ENCODE measurements around the gene OTOG.

The OTOG gene

DNA sequence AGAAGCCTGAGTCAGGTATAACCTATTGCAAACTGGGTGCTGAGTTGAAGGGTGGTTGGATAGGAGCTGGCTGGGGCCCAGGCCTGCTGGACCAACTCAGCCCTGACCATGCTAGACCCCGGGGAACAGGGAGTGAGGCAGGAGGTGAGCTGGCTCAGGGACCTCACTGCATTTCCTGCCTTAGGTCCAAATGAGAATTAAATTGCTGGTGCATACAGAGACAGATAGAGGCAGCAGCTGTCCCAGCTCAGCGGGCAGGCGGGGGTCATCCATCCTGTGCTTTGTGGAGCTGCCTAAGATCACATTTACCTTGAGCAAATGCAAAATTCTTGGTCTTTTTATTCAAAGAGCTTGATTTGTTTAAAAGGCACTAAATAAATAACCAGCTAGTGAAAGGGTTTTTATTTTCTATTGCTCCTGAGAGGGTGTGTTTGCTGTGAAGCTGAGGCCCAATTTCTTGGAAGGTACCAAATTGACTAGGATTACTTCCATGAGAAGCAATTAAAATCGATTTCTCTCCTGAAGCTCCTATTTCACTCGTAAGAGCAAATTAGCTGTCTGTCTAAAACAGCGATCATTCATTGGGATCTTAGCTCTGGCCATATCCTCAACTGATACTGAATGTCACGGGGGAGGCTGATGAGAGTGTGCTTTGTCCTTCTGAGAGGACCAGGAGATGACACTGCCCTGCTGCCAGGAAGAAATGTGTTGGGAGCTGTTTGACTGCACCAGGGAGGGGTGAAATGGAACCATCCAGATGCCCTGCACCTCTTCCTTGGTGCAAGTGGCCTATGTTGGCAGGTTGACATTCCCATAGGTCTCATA is 27.8 kb upstream of the OTOG start:
- no peak for DNase-seq

DNA sequence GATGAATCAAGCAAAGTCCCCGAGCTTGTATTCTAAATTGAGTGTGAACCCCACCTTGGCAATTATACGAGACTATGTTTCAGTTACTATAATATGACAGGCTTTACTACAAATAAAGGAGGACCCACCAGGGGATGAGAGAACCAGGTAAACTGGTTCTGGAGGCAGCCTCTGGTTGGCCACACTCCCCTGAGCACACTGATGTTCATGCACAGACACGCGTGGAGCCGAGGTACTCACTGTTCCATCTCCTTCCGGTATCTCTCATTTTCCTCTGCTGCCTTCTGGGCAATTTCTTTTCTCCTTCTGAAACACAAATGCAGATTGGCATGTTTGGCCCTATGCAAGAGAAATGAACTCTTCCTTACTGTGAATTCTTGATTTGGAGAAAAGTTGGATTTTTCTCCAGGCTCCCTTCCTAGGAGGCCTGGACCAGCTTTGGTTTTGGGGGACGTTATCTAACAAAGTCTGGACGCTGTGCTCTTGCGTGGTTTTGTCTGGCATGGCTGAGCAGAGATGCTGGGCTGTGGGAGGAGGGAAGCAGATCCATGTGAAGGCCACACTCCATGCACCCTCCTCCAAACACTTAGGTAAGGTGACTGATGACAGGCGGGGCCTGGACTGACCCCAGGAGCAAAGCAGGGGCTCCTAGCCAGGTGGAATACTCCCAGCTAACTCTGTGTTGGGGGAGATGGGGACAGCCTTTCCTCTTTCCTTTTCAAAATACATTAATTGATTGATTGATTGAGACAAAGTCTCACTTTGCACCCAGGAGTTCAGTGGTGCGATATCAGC is 25.8 kb upstream of the OTOG start:
- DNase-seq = no peak

DNA sequence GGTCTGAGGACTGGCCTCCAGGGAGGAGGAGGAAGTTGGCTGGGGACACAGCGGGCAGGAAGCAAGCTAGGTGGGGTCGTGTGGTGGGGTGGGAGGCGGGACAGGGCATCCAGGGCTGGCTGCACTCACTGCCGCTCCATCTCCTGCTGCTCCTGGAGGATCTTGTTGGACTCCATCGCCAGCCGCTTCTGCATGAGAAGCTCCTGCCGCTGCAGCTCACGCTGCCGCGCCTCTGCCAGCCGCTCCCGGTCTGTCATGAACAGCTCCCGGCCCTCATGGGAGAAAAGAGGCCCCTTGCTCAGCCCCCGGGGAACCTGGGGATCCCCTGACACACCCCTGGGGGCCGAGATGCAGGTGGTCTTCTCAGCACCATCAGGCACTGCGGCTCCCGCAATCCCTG is 24.4 kb upstream of the OTOG start:
- no peak for DNase-seq

DNA sequence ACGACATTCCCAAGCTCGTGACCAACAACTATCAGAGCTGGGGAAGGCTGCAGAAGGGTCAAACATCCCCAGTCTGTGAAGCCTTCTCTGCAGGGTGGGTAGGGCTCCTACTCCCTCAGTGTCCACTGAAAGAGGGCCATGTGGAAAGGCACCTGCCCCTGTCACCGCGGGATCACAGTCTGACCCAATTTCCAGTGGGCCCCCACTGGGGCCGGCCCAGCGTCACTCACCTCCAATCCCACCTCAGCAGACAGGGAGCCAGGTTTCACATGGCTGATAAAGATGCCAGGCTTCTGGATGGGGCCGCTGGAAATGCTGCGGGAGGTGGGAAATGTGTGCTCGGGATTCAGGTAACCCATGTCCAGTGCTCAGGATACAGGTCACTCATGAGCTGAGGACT is 22.8 kb upstream of the OTOG start:
- no peak for DNase-seq

DNA sequence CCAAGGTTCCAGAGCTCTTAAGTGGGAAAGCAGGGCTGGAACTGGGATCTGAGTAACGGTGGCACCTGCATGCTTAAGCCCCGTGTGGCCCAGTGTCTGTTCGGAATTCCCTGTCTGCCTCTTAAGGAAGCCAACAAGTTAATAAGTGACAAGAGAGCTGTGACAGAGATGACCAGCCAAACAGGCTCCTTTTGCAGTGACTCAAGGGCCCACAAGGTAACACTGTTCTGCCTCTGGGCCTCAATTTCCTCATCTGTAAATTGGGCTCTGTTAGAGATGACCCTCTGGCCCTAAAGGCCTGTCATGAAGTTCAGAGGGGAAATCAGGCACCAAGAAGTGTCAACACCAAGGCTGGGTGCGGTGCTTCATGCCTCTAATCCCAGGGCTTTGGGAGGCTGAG is 21.5 kb upstream of the OTOG start:
- DNase-seq = no peak

DNA sequence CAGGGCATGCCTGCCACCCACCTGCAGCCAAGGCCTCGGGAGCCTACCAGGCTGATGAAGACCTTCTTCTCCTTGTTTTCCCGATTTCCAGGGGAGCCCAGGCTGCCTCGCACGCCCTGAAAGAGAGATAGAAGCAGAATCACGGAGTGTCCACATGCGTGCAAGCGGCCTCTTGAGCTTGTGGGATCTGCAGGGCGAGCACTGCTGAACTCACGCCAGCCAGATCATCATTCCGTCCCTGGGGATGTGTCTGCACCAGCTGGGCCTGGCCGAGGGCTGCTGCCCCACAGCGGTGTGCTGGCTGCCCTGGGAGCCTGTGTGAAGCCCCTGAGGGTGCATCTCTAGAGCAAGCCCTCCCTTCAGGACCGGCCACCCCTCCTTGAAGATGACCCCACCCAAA is 20.7 kb upstream of the OTOG start:
- DNase-seq = no peak

DNA sequence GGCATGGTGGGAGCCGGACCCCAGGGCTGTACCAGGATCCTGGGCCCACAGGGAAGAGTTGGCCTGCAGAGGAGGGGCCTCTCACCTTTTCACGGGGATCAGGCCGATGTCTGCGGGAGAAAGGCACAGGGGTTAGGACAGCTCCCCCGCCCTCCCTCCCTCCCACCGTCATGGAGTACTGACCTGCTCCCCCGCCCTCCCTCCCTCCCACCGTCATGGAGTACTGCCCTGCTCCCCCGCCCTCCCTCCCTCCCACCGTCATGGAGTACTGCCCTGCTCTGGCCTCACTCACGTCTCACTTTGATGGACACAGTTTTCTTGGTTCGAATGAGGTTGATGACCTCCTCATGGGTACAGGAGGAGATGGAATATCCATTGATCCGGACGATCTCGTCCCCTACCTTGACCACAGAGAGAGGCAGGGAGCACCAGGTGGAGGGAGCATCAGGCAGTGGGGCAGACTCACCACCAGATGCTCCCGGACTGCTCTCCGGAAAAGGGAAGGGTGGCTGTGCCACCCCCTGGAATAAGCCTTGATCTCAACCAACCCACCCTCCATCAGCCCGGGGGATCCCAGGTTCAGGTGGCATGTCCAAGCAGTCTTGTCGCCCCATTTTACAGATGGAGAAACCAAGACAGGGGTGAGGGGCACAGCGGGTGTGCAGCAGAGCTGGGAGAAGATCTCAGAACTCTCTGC is 20.0 kb upstream of the OTOG start:
- no peak for DNase-seq

DNA sequence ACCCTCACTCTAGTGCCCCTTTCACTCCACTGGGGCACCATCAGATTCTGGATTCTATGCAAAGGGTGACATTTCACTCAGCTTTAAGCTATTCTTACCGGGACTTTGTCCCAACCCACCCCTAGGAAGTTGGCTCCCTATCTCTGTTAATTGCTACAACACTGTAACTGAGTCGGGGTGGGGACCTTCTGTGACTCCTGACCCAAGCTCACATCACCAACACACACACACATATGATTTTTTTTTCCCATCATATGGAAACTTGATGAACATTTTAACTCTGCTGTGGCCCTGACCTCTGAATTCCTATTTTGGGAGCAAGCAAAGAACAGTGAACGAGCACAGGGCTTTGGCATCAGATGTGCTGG is 19.4 kb upstream of the OTOG start:
- no peak for DNase-seq

DNA sequence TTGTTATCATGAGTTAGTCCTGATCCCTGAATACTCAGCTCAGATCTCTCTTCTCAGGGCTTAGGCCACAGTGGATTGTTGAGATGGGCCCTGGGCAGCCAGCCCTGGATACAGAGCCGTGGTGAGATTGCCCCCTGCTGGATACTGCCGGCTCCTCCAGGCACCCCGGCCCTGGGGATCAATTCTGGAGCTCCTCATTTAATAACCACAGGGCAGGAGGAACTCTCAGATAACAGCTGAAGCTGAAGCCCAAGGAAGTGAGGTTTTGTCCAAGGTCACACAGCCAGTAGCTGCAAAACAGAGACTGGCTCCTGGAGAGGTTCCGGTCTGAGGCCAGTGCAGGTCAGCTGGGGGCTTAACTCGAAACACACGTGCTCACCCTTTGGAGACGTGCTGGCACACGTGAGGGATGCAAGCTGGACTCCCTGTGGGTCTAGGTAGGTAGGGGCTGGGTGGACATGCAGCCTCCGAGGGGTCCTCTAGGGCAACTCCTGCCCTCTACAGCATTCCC is 18.8 kb upstream of the OTOG start:
- peak; percentile 46 for DNase-seq

DNA sequence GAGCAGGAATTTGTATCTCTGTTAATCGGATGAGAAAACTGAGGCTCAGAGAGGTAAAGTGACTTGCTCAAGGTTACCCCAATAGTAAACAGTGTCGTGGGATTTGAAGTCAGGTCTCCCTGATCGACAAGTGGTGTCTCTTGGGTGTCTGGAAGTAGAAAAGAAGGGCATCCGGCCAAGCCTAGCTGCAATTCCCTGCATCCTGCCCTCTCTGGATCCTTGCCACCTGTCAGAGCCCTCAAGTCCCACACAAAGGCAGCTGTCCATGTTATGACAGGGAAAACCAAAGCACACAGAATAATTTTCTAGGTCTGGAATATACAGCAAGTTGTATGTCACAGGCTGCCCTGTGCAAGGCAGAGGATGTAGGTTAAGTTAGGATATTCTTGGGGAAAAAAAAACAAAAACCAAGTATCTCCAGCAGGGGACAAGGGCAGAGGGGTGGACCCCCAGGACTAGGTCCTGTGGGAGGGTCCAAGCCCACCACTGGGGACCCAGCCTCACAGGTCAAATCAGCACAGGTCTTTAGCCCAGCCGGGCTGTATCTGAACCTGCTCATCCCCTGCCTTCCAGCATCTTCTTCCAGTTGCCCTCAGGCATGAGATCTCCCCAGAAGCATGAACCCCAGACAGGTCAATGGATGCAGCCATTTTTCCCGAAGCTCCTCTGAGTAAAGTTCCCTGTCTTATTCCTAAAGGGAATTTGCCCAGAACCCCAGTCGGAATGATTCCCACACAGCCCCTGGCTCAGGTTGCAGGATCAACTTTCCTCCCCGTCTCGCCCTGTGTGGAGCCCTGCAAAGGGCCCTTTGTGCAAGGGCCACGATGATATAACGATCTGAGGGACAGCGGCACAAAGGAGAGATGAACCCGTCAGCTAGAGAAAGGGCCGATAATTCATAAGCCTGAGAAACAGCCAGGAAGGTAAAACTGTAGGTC is 17.9 kb upstream of the OTOG start:
- no peak for DNase-seq

DNA sequence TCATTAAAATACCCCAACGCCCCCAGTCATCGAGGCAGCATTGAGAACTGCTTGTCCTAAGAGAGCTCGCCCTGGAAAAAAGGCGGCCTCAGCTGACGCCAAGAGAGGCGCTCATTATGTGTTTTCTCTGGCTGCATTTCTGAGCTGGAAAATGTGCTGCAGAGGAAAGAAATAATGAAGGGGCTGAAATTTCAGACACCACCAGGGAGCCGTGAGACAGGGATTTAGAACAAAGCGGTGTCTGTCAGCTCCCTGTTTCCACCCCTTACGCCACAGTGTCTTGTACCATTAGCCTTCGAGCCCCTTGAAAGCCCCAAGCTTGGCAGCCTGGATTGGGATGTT is 17.2 kb upstream of the OTOG start:
- no peak for DNase-seq

DNA sequence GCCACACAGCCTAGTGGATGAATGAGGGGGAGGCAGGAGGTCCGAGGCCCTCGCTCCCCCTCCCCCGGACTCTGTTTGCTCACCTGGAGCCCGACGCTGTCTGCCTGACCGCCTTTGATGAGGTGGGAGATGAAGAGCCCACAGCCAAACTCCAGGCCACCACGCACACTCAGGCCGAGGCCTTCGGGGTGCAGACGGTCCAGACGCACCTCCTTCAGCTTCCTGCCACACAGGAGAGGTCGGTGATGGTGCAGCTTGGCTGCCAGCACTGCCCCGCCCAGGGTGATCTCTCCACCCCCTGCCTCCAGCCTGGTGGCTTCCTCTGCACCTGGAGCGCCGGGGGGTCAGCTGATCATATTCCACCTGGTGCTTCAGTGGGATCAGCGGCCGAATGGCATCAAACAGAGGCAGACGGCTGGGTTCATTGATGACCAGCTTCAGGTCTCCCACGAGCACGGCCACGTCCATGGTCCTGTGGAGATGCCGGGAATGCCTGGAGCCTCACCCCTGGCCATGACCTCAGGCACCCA is 15.9 kb upstream of the OTOG start:
- no peak for DNase-seq

DNA sequence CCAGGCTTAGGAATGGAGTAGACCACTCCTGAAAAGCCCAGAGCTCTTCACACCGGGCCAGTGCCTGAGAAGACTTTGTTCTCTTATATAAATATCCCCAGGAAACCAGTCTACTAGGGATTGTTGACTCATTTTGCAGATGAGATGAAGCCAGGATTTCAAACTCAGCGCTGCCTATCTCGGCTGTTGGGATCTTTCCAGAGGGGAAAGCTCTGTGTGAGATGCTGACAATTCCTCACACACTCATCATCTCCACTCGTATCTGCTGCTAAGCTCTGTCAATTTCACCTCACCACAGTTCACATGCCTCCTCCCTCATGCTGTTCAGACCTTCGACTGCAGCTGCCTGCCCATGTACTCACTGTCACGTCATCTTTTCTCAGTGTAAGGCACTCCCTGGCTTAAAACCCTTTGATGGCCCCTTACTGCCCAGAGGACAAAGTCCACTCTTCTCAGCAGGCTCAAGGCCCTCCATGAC is 15.4 kb upstream of the OTOG start:
- DNase-seq = no peak

DNA sequence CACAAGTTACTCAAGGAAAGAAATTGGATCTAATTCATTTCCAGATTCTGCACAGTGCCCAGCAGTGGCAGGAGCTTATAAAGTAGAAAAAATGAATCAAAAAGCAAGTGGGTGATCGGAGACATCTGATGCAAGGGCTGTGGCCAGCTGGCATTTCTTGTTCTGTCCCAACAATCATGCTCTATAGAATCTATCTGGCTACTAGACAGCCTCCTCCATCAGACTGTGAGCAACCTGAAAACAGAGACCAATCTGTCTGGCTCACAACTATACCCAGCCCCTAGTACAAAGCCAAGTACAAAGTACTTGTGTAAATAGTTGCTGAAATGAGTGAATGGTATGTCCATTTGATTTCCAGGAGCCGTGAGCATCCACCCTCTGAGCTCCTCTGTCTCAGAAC is 14.3 kb upstream of the OTOG start:
- no peak for DNase-seq

DNA sequence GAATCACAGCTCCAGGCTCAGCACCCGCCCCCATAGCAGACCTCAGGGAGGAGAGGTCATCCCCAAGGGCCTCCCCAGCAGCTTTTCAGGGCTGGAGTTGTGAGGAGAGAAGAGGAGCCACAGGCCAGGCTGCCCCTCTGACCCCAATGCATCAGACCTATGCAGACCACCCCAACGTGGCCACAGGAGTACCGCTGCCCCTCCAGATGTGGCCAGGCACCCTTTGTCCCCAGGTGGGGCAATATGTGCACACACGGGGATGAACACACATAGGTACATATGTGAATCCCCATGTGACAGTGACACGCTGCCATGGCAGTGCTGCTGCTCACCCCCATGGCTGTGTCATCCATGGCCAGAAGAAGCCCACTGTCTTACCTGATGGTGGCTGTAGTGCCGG is 13.7 kb upstream of the OTOG start:
- DNase-seq = no peak

DNA sequence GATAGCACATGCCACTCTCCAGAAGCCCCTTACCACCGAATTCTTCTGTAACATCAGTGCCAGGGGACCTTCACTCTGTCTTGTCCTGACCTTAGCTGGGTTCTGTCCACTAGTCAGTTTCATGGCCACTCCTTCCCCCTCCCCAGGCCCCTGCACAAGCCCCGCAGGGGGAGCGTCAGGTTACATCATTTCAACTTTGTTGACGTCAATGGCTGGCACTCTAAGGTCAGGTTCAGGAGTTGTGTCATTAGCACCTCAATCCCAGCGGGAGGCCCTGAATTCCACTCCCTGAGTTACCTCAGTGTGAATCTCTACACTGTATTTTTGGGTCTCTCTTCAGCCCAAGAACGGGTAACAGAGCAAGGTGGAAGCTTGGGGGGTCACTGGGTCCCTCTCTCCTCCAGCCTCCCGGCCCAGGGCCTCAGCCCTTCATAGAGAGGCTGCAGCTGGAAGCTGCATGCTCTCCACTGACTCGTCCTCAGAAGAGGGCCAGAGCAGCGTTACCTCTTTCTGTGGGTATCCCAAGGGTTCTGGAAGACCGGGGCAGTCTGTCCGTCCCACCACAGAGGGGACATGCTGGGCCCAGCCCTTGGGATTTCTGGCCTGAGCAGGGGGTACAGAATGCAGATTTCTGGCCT is 13.2 kb upstream of the OTOG start:
- DNase-seq = no peak

DNA sequence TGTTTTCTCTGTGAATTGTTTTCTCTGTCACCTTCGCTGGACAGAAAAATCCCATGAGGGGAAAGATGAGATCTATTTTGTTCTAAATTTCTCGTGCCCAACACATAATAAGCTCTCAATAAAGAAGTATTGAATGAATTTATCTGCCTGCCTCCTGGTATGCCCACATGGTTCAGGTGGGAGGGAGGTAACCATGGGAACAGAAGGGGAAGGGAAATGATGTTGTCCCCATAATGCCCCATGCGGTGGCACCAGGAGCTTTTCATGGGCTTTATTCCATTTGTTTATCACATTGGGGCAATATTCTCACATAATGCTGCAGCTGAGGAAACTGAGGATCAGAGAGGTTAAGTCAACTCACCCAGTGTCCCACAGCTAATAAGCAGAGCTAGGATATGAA is 11.6 kb upstream of the OTOG start:
- DNase-seq = no peak

DNA sequence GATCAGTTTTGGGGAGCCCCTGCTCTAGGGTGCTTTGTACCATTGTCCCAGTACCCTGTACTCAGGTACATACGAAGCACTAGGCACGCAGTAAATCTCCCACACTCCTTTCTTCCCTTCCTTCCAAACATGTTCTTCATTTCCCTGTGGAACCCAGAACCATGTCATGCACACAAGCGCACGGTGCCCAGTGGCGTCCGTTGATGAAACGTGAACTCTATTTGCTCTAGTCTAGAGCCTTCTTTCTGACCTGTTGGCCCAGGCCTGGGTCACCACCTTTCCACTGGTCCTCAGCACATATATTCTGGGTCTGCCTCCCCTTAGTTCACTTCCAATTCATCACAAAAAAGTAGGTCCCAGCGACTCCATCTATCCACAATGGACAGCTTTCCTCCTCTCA is 9.8 kb upstream of the OTOG start:
- no peak for DNase-seq

DNA sequence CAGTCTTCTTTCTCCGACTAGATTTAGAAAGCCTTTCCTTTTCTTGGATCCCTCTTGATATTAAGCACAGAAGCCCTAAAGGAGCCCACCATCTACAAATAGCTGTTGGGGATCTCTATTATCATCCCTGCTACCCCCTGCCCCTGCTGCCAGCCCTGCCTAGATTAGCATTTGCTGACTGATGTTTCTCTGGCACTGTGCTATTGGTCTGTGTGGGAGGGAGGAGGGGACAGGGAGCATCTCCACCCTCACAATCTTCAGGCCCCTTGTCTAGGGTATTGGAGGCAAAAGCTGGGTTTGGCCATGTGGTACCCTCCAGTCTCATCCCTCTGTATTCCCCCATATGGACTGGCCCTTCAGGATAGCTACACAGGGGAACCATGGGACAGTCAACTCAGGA is 9.0 kb upstream of the OTOG start:
- no peak for DNase-seq

DNA sequence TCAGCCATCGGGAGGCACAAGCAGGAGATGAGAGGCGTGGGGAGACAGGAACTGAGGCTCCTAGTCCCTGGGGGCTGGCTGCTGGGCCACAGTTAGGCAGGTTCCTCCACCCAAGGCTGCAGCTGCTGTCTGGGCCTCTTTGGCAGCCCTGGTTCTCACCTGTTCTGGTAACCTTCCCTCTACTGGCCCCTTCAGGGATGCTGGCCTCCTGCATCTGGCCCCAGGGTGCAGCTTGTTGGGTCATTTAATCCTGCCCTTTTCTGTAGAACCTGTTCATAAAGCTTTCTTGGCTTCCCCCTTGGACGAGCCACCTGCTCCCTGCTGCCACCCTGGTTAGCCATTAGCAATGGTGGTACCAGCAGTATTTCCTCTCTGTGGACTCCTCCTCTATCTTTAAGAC is 8.3 kb upstream of the OTOG start:
- no peak for DNase-seq

DNA sequence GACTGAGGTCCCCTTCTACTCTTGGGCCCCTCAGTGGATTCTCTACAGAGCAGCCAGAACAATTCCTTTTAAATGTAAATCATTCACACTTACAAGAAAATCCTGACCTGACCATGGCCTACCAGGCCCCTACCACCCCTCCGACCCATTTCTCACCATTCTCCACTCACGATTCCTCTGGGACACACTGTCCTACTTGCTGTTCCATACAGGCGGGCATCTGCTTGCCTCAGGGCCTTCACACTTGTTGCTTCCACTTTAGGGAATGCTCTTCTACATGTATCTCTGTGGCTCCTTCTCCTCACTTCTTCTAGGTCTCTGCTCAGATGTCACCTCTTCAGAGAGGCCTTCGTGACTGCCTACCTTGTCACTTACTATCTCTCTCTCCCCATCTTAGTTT is 6.3 kb upstream of the OTOG start:
- DNase-seq = no peak
